Pancreas (tissue), 10 donors: ENCODE results near the gene MYO6. TPM values are rescaled to one million over a fixed set of nuclear protein-coding genes. Genes with fewer than 3 reads are reported as not detected.

ENCODE experiments used
- ATAC-seq, 4 donors: fragments of 200-7000 bp; cut with Tn5 transposase; one replicate each; pipeline versions ENCODE4 v1.8.0 to v1.9.1; 2020; ENCODE audit warnings: mild to moderate bottlenecking in 4 of 4, moderate library complexity in 4 of 4
- DNase-seq, 6 donors: peaks; one replicate each; pipeline ENCODE4 v3.0.0-alpha.2; 2020
- FAIRE-seq: peaks from 2 replicates; lab custom pipeline; 2012; peaks lifted over from hg19 to GRCh38; lab: Jason Lieb, UNC
- H3K27ac ChIP-seq, 4 donors: fragments of 200-600 bp; sonication (generic); 1 replicate in 3 of 4; 2 replicates in 1 of 4; pipeline versions ENCODE4 v1.5.0 to v1.8.0; 2020
- H3K27me3 ChIP-seq, 4 donors: fragments of 200-600 bp; one replicate each; pipeline ENCODE4 v1.8.0; 2021
- H3K36me3 ChIP-seq, 3 donors: fragments of 200-600 bp; sonication (generic) in 1 of 3; one replicate each; pipeline versions ENCODE4 v1.5.0 to v1.8.0; 2020 to 2021
- H3K4me1 ChIP-seq, 3 donors: fragments of 200-600 bp; one replicate each; pipeline ENCODE4 v1.8.0; 2021
- H3K4me3 ChIP-seq, 4 donors: fragments of 200-600 bp; sonication (generic) in 2 of 4; one replicate each; pipeline versions ENCODE4 v1.5.0 to v1.8.0; 2020 to 2021
- H3K9me3 ChIP-seq, 4 donors: fragments of 200-600 bp; one replicate each; pipeline ENCODE4 v1.8.0; 2021
- CTCF ChIP-seq, 4 donors: fragments of 200-600 bp; sonication (generic) in 3 of 4; IDR thresholded peaks; one replicate each; pipeline versions ENCODE4 v1.5.0 to v1.8.0; 2021; ENCODE audit warnings: antibody characterized with exemption in 4 of 4
- WGBS, 2 donors: extraction: QIAGEN DNeasy Blood & Tissue Kit; methylation state at CpG; one replicate each; pipeline ENCODE4 v1.1.7; 2013; 5-methylcytosine and 5-hydroxymethylcytosine counted together
- intact Hi-C, 3 donors: fragments of 100-400 bp; cut with DNase I; formaldehyde crosslinking; loops; one replicate each; pipeline versions ENCODE4 v1.11.1 to v1.14.2; 2022
- polyA plus RNA-seq, 2 donors: library from polyadenylated mRNA; stranded (reverse); fragments of 200-250 nt; gene quantifications; one replicate each; pipeline ENCODE4 v1.2.3, GENCODE V29; 2013
- total RNA-seq, 6 donors: library from RNA; stranded (reverse); fragmentation: NEBNext Ultra II Directional in 4 of 6; extraction: Animal tissue kit (Norgen Biotek cat#: 25700) in 4 of 6; gene quantifications; one replicate each; pipeline versions ENCODE4 v1.2.1 to v1.2.4, GENCODE V29; 2021 to 2023
- donor health status: healthy with polysubstance abuse.
- donor health status: DM: no; HTN: no; CAD: no; lungs with moderate emphysema.
- donor health status: DM: no; HTN: no; CAD: no.
- donor health status: control.
- donor health status: control.
- donor health status: Bipolar disorder and iron deficiency.
- donor health status: DM: yes; HTN: yes; CAD: no.
- donor health status: DM: no; HTN: no; CAD: no.
- donor health status: DM: no; HTN: no; CAD: no.
- donor health status: DM: yes; HTN: yes; CAD: no.

Gene MYO6
- total and polyA plus RNA-seq, 8 donors: 16.4 to 47.6 (median 19.6) TPM

GRCh38 chr6:75935473-75935793 is 186.4 kb downstream of the MYO6 start:
- FAIRE-seq (no peak), DNase-seq (no peak), ATAC-seq (no peak)
- peak overlapping the region in 3 of 4 donors; percentile 4 to 45 (median 15) for H3K4me3 ChIP-seq
- intact Hi-C loops: loop anchor here in 1 of 3 donors (10.0 kb wide), 1 partner anchor 419 kb away; no protein-coding TSS in a partner anchor
- H3K9me3 ChIP-seq: no peaks in the 10 kb centered on the region
- no peaks in the 10 kb centered on the region for H3K27me3 ChIP-seq
- WGBS, 2 donors: 51 to 60% methylated on average over 12 of the region's 12 CpGs
- no peak for TF ChIP-seq CTCF (IDR thresholded peaks at IDR 0.05)
- no peak overlapping the region for H3K27ac ChIP-seq
- H3K4me1 ChIP-seq: peaks cover 0 to 5% (median 0%) of the 10 kb centered on the region in 3 donors
- H3K36me3 ChIP-seq: no peaks in the 10 kb centered on the region

DNA sequence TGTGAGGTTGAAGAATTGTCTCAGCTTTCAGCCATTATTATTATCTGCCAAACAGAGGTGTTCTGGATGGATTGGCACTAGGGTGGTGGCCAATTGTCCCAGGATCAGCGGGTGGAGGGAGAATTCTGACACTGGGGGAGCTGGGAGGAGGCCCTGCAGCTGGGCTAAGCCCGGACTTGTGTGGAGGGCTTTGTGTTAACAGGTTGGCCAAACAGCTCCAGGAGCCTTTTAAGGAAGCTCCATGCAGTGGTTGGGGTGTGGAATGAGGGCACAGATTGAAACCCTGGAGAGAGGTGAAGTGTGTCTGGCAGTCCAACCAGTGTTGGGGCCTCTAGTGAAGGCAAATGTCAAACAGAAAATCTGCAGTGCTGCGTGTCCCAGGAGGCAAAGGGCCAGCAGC is 187.6 kb downstream of the MYO6 start:
- Histone ChIP-seq H3K4me3 (no peak overlapping the region), H3K27me3 (no peaks in the 10 kb centered on the region), H3K27ac (no peak overlapping the region), H3K9me3 (no peaks in the 10 kb centered on the region), H3K36me3 (no peaks in the 10 kb centered on the region), H3K4me1 (peaks cover 0 to 5% (median 0%) of the 10 kb centered on the region in 3 donors)
- TF ChIP-seq CTCF (IDR thresholded peaks at IDR 0.05): no peak
- WGBS, 2 donors: 83 to 84% methylated on average over 3 of the region's 3 CpGs
- FAIRE-seq (no peak), DNase-seq (no peak), ATAC-seq (no peak)
- intact Hi-C loops: loop anchor here in 1 of 3 donors (10.0 kb wide), 1 partner anchor 418 kb away; no protein-coding TSS in a partner anchor

- WGBS, 2 donors: 39 to 58% methylated on average over 2 of the region's 2 CpGs
Observed at GRCh38 chr6:75937846-75938245, 188.8 kb downstream of the MYO6 start.

DNA sequence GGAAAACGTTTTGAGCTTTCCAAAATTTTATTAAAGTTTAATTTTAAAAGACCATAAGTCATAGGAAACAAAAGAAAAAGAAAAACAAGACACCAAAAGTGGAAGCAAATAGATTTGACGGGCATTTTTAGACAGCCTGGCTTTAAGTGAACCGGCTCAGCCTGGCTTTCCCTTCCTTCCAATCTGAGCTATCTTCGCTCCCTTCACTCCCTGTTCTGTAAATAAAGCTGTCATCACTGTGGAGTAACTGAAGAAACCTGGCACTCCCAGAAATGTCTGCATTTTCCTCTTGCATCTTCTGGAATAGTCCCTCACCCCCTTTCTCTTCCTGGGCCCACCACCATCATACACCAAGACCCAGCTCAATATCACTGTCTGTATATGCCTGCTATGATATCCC is 191.5 kb downstream of the MYO6 start:
- Histone ChIP-seq H3K27ac (no peak overlapping the region), H3K9me3 (no peaks in the 10 kb centered on the region), H3K36me3 (no peaks in the 10 kb centered on the region), H3K27me3 (no peaks in the 10 kb centered on the region), H3K4me3 (no peak overlapping the region), H3K4me1 (peaks cover 0 to 5% (median 0%) of the 10 kb centered on the region in 3 donors)
- DNase-seq: no peak
- TF ChIP-seq CTCF (IDR thresholded peaks at IDR 0.05): no peak
- intact Hi-C loops: no loop called here
- WGBS, 2 donors: 45 to 58% methylated on average over 4 of the region's 4 CpGs
- no peak for FAIRE-seq
- ATAC-seq: peak in 1 of 4 donors; percentile 39

More at GRCh38 chr6:75937846-75938245, 188.8 kb downstream of the MYO6 start:
- no peak for ATAC-seq
- no peak for TF ChIP-seq CTCF (IDR thresholded peaks at IDR 0.05)
- Histone ChIP-seq H3K4me1 (peaks cover 0 to 5% (median 0%) of the 10 kb centered on the region in 3 donors), H3K27ac (no peak overlapping the region), H3K27me3 (no peaks in the 10 kb centered on the region), H3K9me3 (no peaks in the 10 kb centered on the region), H3K36me3 (no peaks in the 10 kb centered on the region), H3K4me3 (no peak overlapping the region)
- intact Hi-C loops: loop anchor here in 1 of 3 donors (10.0 kb wide), 1 partner anchor 417 kb away; no protein-coding TSS in a partner anchor
- FAIRE-seq: no peak
- no peak for DNase-seq

GRCh38 chr6:75941509-75941908 is 192.5 kb downstream of the MYO6 start:
- Histone ChIP-seq H3K27me3 (no peaks in the 10 kb centered on the region), H3K36me3 (no peaks in the 10 kb centered on the region), H3K27ac (no peak overlapping the region), H3K4me3 (no peak overlapping the region), H3K9me3 (no peaks in the 10 kb centered on the region), H3K4me1 (peaks cover 0 to 11% (median 7%) of the 10 kb centered on the region in 3 donors)
- ATAC-seq (no peak), FAIRE-seq (no peak), DNase-seq (no peak)
- 37 to 44% methylated on average over 1 of the region's 1 CpG for WGBS, 2 donors
- TF ChIP-seq CTCF (IDR thresholded peaks at IDR 0.05): no peak
- intact Hi-C loops: no loop called here
